ENCODE results near the gene LINGO1.

GRCh38 chr15:77666296-77666660 lies 33.6 kb upstream of the LINGO1 start:
- TF ChIP-seq POLR2A (IDR thresholded peaks at IDR 0.05) (no peak), CTCF (IDR thresholded peaks at IDR 0.05) (no peak)

Data from thyroid gland (tissue), 4 donors.